Measurements from ENCODE around the gene STAM2.

- TF ChIP-seq CTCF (conservative IDR thresholded peaks at IDR 0.05; ENCODE audit: low read depth, low read length) (no peak), EZH2 (IDR thresholded peaks at IDR 0.05; ENCODE audit: borderline replicate concordance, low read depth, low read length, poor library complexity, severe bottlenecking) (peak; percentile 65)
Measured at GRCh38 chr2:152097801-152098495, 77.6 kb downstream of the STAM2 start.

Measured in A673 (cell line).